GM23248 (cell line): Measurements from ENCODE around the gene NUDT14. TPM values are rescaled to one million over a fixed set of nuclear protein-coding genes. Genes with fewer than 3 reads are reported as not detected.

ENCODE experiments used
- DNase-seq: peaks from one replicate; pipeline ENCODE4 v3.0.0-alpha.2; 2015
- H2AFZ ChIP-seq: fragments of 200-600 bp; sonication (generic); 2 replicates; pipeline ENCODE4 v1.6.1; 2016; ENCODE audit warnings: antibody characterized with exemption
- H3F3A ChIP-seq: fragments of 200-600 bp; sonication (generic); 2 replicates; pipeline ENCODE4 v1.6.1; 2016; ENCODE audit warnings: mild to moderate bottlenecking, antibody characterized with exemption, mixed run types; ENCODE audit not compliant: insufficient read depth
- H3K27ac ChIP-seq: fragments of 200-600 bp; sonication (generic); 2 replicates; pipeline ENCODE4 v1.5.1; 2016; ENCODE audit warnings: mild to moderate bottlenecking
- H3K27me3 ChIP-seq: fragments of 200-600 bp; sonication (generic); replicated peaks from 2 replicates; pipeline ENCODE4 v1.6.1; 2016; ENCODE audit warnings: mild to moderate bottlenecking; ENCODE audit not compliant: insufficient read depth
- H3K36me3 ChIP-seq: fragments of 200-600 bp; sonication (generic); 2 replicates; pipeline ENCODE4 v1.6.1; 2016; ENCODE audit warnings: low read depth, mild to moderate bottlenecking
- H3K4me1 ChIP-seq: fragments of 200-600 bp; sonication (generic); 2 replicates; pipeline ENCODE4 v1.6.1; 2016; ENCODE audit warnings: mild to moderate bottlenecking; ENCODE audit not compliant: insufficient read depth
- H3K4me2 ChIP-seq: fragments of 200-600 bp; sonication (generic); one replicate; pipeline ENCODE4 v1.6.1; 2016; ENCODE audit warnings: mild to moderate bottlenecking; ENCODE audit not compliant: unreplicated experiment
- H3K4me3 ChIP-seq: fragments of 200-600 bp; sonication (generic); 2 replicates; pipeline ENCODE4 v1.5.1; 2016; ENCODE audit warnings: mild to moderate bottlenecking
- H3K79me2 ChIP-seq: fragments of 200-600 bp; sonication (generic); 2 replicates; pipeline ENCODE4 v1.6.1; 2016; ENCODE audit warnings: mild to moderate bottlenecking; ENCODE audit not compliant: insufficient read depth
- H3K9ac ChIP-seq: fragments of 200-600 bp; sonication (generic); 2 replicates; pipeline ENCODE4 v1.6.1; 2016; ENCODE audit warnings: mild to moderate bottlenecking
- H3K9me2 ChIP-seq: fragments of 200-600 bp; sonication (generic); 2 replicates; pipeline ENCODE4 v1.6.1; 2016; ENCODE audit warnings: mixed run types, mild to moderate bottlenecking, moderate library complexity; ENCODE audit not compliant: insufficient read depth
- H3K9me3 ChIP-seq: fragments of 200-600 bp; sonication (generic); one replicate; pipeline ENCODE4 v1.6.1; 2017; ENCODE audit warnings: low read depth
- H4K20me1 ChIP-seq: fragments of 200-600 bp; sonication (generic); 2 replicates; pipeline ENCODE4 v1.6.0; 2016; ENCODE audit not compliant: insufficient read depth
- EZH2 ChIP-seq: fragments of 200-600 bp; sonication (generic); IDR thresholded peaks from 2 replicates; pipeline ENCODE4 v1.6.1; 2018; ENCODE audit warnings: antibody characterized with exemption, mild to moderate bottlenecking; ENCODE audit not compliant: insufficient read depth, poor library complexity, severe bottlenecking
- EZH2phosphoT487 ChIP-seq: fragments of 200-600 bp; sonication (generic); IDR thresholded peaks from 2 replicates; pipeline ENCODE4 v1.6.1; 2018; ENCODE audit warnings: antibody characterized with exemption, moderate library complexity, mild to moderate bottlenecking, low read depth; ENCODE audit not compliant: insufficient read depth
- WGBS, 2 experiments: methylation state at CpG; one replicate each; pipeline ENCODE4 v1.1.6; 2015 to 2017; ENCODE audit warnings: low lambda C conversion rate in 2 of 2, low coverage in 1 of 2; ENCODE audit errors: missing lambda C conversion rate in 2 of 2; 5-methylcytosine and 5-hydroxymethylcytosine counted together
- in situ Hi-C: fragments of 300-500 bp; cut with MboI; formaldehyde crosslinking; loops from 2 replicates; pipeline ENCODE4 v1.15.0; 2020
- polyA plus RNA-seq: library from polyadenylated mRNA; unstranded; fragments of >200 nt; fragmentation: Nextera tagmentation; extraction: Ambion mirVana; gene quantifications from 2 replicates; pipeline ENCODE4 v1.2.1, GENCODE V29; 2016
- total RNA-seq: library from RNA; depleted of rRNA; stranded (reverse); fragments of >200 nt; shearing (Covaris generic); gene quantifications from 2 replicates; pipeline ENCODE4 v1.2.3, GENCODE V29; 2014

Gene NUDT14
- total and polyA plus RNA-seq, 2 experiments from 2014 or later = 8.6 to 10.8 TPM

DNA sequence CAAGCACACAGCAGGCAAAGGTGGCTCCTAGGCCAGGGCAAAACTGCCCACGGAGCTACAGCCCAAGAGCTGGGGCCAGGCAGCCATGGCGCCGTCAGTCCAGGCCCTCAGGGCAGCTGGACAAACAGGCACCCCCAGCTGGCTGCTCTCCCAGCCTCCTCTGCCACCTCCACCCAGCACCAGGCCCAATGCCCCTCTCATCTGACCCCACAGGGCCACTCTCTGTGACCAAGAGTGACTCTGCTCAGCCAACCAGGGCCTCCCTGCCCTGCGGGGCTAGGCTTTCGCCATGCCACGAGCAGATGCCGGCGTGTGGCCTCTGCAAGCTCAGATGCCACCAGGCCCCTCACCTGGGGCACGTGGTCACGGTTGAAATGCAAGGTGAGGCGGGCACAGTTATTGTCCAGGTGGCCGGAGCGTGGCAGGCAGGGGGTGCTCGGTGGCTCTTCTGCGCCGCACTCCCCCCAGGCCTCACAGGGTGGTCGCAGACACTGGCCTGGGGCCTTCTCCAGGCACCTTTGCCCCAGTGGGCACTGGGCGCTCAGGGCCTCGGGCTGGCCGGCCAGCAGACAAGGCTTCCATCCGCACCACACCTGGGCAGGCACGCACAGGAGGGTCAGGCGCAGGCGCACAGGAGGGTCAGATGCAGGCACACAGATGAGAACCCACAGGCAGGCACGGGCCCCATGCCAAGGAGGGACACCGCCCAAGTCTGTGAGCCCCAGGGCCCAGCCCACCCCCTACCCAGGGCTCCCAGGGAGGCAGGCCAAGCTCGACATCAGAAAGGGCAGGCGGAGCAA is 35.5 kb downstream of the NUDT14 start:
- H3K36me3 ChIP-seq = no peaks in the 10 kb centered on the region
- H3K79me2 ChIP-seq = no peaks in the 10 kb centered on the region
- H3F3A ChIP-seq = no peaks in the 10 kb centered on the region
- no peak for DNase-seq
- H4K20me1 ChIP-seq = no peaks in the 10 kb centered on the region
- no peak overlapping the region for H3K4me2 ChIP-seq
- no peaks in the 10 kb centered on the region for H3K27me3 ChIP-seq
- no peaks in the 10 kb centered on the region for H3K4me1 ChIP-seq
- no peaks in the 10 kb centered on the region for H3K9me3 ChIP-seq
- no peak overlapping the region for H3K27ac ChIP-seq
- H3K9me2 ChIP-seq = no peaks in the 10 kb centered on the region
- 76 to 81% methylated on average over 24 of the region's 28 CpGs for WGBS, 2 experiments
- no peak overlapping the region for H3K9ac ChIP-seq
- no peak for TF ChIP-seq EZH2
- no peak for TF ChIP-seq EZH2phosphoT487
- in situ Hi-C loops = no loop called here
- H2AFZ ChIP-seq = no peak overlapping the region
- no peak overlapping the region for H3K4me3 ChIP-seq

DNA sequence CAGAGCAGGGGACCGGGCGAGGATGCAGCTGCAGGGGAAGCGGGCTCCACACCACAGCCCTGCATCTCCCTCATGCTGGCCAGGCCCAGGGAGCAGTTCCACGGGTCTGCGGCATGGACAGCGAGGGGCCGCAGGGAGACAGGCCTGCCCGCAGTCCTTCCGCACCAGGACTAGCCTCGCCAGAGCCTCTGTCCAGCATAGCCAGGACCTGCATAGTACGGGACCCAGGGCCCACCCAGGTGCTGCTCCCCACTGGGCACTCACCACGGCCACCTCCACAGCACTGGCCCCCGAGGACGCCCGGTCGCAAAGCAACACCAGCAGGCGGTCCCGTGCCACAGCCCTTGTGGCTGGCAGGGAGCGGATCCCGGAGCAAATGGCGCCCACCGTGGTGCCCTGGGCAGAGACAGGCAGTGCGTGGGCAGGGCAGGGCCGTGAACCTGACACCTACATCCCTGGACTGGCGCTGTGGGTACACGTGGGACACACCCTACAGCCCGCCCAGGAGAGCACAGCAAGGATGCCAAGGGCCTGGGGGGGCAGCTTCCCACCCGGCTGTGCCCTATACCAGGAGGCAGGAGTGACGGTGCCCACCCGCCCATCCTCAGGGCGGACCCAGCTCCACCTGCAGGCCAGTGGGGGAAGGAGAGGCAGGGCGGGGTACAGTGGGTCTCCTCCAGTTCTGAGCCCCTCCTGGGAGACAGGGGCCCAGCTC is 36.3 kb downstream of the NUDT14 start:
- no peak overlapping the region for H3K9ac ChIP-seq
- no peaks in the 10 kb centered on the region for H3K79me2 ChIP-seq
- DNase-seq = no peak
- 83 to 86% methylated on average over 26 to 30 of the region's 32 CpGs for WGBS, 2 experiments
- TF ChIP-seq EZH2phosphoT487 = no peak
- TF ChIP-seq EZH2 = no peak
- H3F3A ChIP-seq = no peaks in the 10 kb centered on the region
- H3K9me3 ChIP-seq = no peaks in the 10 kb centered on the region
- H3K9me2 ChIP-seq = no peaks in the 10 kb centered on the region
- H3K4me1 ChIP-seq = no peaks in the 10 kb centered on the region
- no peak overlapping the region for H3K4me3 ChIP-seq
- no peak overlapping the region for H3K27ac ChIP-seq
- H3K4me2 ChIP-seq = no peak overlapping the region
- no peaks in the 10 kb centered on the region for H4K20me1 ChIP-seq
- no peak overlapping the region for H2AFZ ChIP-seq
- in situ Hi-C loops = no loop called here
- no peaks in the 10 kb centered on the region for H3K27me3 ChIP-seq
- H3K36me3 ChIP-seq = no peaks in the 10 kb centered on the region

DNA sequence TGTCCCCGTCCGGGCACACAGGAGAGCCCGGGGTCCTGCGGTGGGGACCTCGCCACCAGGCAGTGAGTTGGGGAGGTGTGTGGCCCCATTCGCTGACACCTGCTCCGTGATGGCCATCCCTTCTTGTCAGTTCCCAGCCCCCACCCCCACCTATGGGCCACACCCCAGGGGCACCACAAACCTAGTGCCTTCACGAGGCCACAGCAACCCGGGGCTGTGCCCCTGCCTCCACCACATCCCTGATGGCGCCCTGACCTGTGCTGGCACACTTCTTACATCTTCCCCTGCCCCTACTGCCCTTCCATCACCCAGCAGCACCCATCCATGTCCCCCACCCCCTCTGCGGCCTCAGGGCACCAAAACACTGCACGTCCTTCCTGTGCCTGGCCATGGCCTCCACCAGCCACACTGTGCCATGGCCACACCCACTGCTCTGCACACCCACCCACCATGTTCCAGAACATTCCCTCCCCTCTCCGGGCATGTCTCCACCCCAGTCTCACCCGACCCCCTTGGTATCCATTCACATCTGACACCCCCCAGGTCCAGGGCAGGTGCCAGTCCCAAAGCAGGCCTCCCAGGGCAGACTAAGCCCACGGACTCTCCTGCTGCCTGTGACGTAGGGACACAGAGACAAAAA is 37.0 kb downstream of the NUDT14 start:
- no peak for DNase-seq
- no peaks in the 10 kb centered on the region for H3F3A ChIP-seq
- in situ Hi-C loops = no loop called here
- no peak overlapping the region for H3K4me2 ChIP-seq
- H3K4me3 ChIP-seq = no peak overlapping the region
- no peaks in the 10 kb centered on the region for H3K27me3 ChIP-seq
- no peak overlapping the region for H3K27ac ChIP-seq
- TF ChIP-seq EZH2phosphoT487 (no peak), EZH2 (no peak)
- H3K4me1 ChIP-seq = no peaks in the 10 kb centered on the region
- H4K20me1 ChIP-seq = no peaks in the 10 kb centered on the region
- WGBS, 2 experiments = 58 to 74% methylated on average over 8 to 16 of the region's 16 CpGs
- no peak overlapping the region for H3K9ac ChIP-seq
- H3K9me3 ChIP-seq = no peaks in the 10 kb centered on the region
- no peak overlapping the region for H2AFZ ChIP-seq
- no peaks in the 10 kb centered on the region for H3K36me3 ChIP-seq
- H3K79me2 ChIP-seq = no peaks in the 10 kb centered on the region
- no peaks in the 10 kb centered on the region for H3K9me2 ChIP-seq

DNA sequence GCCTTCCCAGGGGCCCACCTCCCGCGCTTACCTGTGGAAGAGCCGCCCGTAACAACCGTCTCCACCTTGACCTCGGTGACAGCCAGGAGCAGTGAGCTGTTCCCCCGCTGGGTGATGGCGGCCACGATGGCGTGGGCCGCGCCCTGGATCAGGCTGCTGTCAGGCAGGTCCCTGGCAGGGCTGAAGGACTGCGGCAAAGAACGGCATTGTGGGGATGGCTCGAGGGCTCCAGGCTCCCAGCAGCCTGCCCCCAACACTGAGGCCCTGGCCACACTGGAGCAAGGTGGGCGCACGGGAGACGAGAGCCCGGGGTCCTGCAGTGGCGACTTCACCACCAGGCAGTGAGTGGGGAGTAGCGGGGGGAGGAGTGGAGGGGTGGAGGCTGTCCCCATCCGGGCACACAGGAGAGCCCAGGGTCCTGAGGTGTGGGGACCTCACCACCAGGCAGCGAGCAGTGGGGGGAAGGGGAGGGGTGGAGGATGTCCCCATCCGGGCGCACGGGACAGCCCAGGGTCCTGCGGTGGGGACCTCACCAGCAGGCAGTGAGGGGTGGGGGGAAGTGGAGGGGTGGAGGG is 37.6 kb downstream of the NUDT14 start:
- Histone ChIP-seq H4K20me1 (no peaks in the 10 kb centered on the region), H3K79me2 (no peaks in the 10 kb centered on the region), H3K9me3 (no peaks in the 10 kb centered on the region), H2AFZ (no peak overlapping the region), H3K27ac (no peak overlapping the region), H3K9ac (no peak overlapping the region), H3K4me3 (no peak overlapping the region), H3K27me3 (no peaks in the 10 kb centered on the region), H3K4me2 (no peak overlapping the region), H3K36me3 (no peaks in the 10 kb centered on the region), H3K9me2 (no peaks in the 10 kb centered on the region), H3K4me1 (no peaks in the 10 kb centered on the region), H3F3A (no peaks in the 10 kb centered on the region)
- no peak for DNase-seq
- 87% methylated on average over 20 to 27 of the region's 27 CpGs for WGBS, 2 experiments
- in situ Hi-C loops = no loop called here
- TF ChIP-seq EZH2phosphoT487 (no peak), EZH2 (no peak)
